Panc1 (cell line): ENCODE measurements around the gene MGA. TPM values are rescaled to one million over a fixed set of nuclear protein-coding genes. Genes with fewer than 3 reads are reported as not detected.

Experiments used
- ATAC-seq: fragments of 200-7000 bp; cut with Tn5 transposase; 2 replicates; pipeline ENCODE4 v1.9.1; 2020; ENCODE audit warnings: mild to moderate bottlenecking, moderate library complexity
- BruUV-seq: library from RNA; stranded (reverse); fragments of 400-500 nt; replicated peaks from 2 replicates; lab custom pipeline; 2021; lab: Mats Ljungman, UMichigan
- CTCF ChIA-PET: fragments of 300-600 bp; sonication (Branson Sonifier 250); formaldehyde crosslinking; loops from one replicate; lab custom pipeline; 2022; ENCODE audit warnings: antibody characterized with exemption; lab: Charles Lee
- POLR2A ChIA-PET: fragments of 300-600 bp; sonication (Branson Sonifier 250); formaldehyde crosslinking; loops from one replicate; lab custom pipeline; 2022; ENCODE audit warnings: antibody characterized with exemption; lab: Charles Lee
- DNase-seq: peaks from one replicate; pipeline ENCODE4 v3.0.0-alpha.2; 2010; ENCODE audit warnings: low read depth, low spot score
- H3K27ac ChIP-seq: 2 replicates; pipeline ENCODE4 v1.5.1; 2011; ENCODE audit warnings: mild to moderate bottlenecking, low read length, inconsistent platforms
- H3K27me3 ChIP-seq: fragments of 200-500 bp; sonication (Bioruptor generic); 2 replicates; pipeline ENCODE4 v1.6.0; 2014; ENCODE audit warnings: low read length, inconsistent platforms; ENCODE audit not compliant: control insufficient read depth, insufficient read depth
- H3K36me3 ChIP-seq: fragments of 200-500 bp; sonication (Bioruptor generic); 2 replicates; pipeline ENCODE4 v1.5.1; 2014; ENCODE audit warnings: inconsistent platforms, mild to moderate bottlenecking, low read length, moderate library complexity; ENCODE audit not compliant: control insufficient read depth, insufficient read depth
- H3K4me1 ChIP-seq: 2 replicates; pipeline ENCODE4 v1.5.1; 2011; ENCODE audit warnings: inconsistent platforms, mild to moderate bottlenecking, low read length, moderate library complexity; ENCODE audit not compliant: control insufficient read depth, insufficient read depth
- H3K4me3 ChIP-seq, 2 experiments: 2 replicates each; pipeline ENCODE4 v1.5.1; 2011 to 2012; ENCODE audit warnings: low read depth in 2 of 2, low read length in 2 of 2, mild to moderate bottlenecking in 2 of 2, inconsistent platforms in 1 of 2, moderate library complexity in 1 of 2
- H3K9me3 ChIP-seq: fragments of 200-500 bp; sonication (Bioruptor generic); 2 replicates; pipeline ENCODE4 v1.5.1; 2014; ENCODE audit warnings: low read depth, mild to moderate bottlenecking, inconsistent platforms, low read length, moderate library complexity; ENCODE audit not compliant: control insufficient read depth, insufficient read depth
- CTCF ChIP-seq: fragments of 450-650 bp; IDR thresholded peaks from 2 replicates; pipeline ENCODE4 v1.5.1; 2017; ENCODE audit warnings: mild to moderate bottlenecking
- POLR2AphosphoS5 ChIP-seq: IDR thresholded peaks from 2 replicates; pipeline ENCODE4 v1.6.1; 2012; ENCODE audit warnings: mild to moderate bottlenecking, low read depth, low read length, moderate library complexity
- REST ChIP-seq, 2 experiments: IDR thresholded peaks; 2 replicates each; pipeline ENCODE4 v1.6.1; 2011 to 2012; ENCODE audit warnings: low read depth in 2 of 2, control low read depth in 1 of 2, low read length in 1 of 2, mild to moderate bottlenecking in 1 of 2, moderate library complexity in 1 of 2; ENCODE audit not compliant: insufficient read depth in 1 of 2
- SIN3A ChIP-seq: IDR thresholded peaks from 2 replicates; pipeline ENCODE4 v1.6.1; 2012; ENCODE audit warnings: low read depth, mild to moderate bottlenecking, low read length, moderate library complexity, borderline replicate concordance; ENCODE audit not compliant: insufficient read depth
- TCF7L2 ChIP-seq: IDR thresholded peaks from 2 replicates; pipeline ENCODE4 v1.6.1; 2011; ENCODE audit warnings: mild to moderate bottlenecking, low read depth, low read length, inconsistent platforms
- in situ Hi-C: cut with HindIII; loops from 2 replicates; pipeline ENCODE4 v1.10.0; 2016; ENCODE audit warnings: low sequenced_read_pairs, low pct_unique_long_range_greater_than_20kb
- intact Hi-C: fragments of 100-400 bp; cut with micrococcal nuclease; formaldehyde crosslinking; loops from one replicate; pipeline ENCODE4 v1.10.0; 2022; ENCODE audit not compliant: unreplicated experiment
- total RNA-seq: library from RNA; stranded (reverse); gene quantifications from one replicate; pipeline ENCODE4 v1.2.1, GENCODE V29; 2021; ENCODE audit not compliant: unreplicated experiment

Gene MGA
- total RNA-seq, 1 experiment from 2014 or later = 43.6 TPM

GRCh38 chr15:41671656-41672648 lies 11.7 kb downstream of the MGA start:
- Histone ChIP-seq H3K27me3 (no peaks in the 10 kb centered on the region), H3K4me1 (peaks cover 31% of the 10 kb centered on the region), H3K27ac (peak overlapping the region; percentile 99), H3K9me3 (no peaks in the 10 kb centered on the region), H3K4me3 (0 out of 4 replicates have a peak overlapping the region, but pooled peaks of 1 of the 2 experiments have one; percentile 12), H3K36me3 (no peaks in the 10 kb centered on the region)
- no TSS peak for BruUV-seq
- POLR2A ChIA-PET = no interaction called here
- CTCF ChIA-PET = interaction anchor here (0.6 kb wide), 1 partner anchor 212 kb away, joined by 4 read pairs; no protein-coding TSS in a partner anchor
- DNase-seq = no peak
- TF ChIP-seq REST (IDR thresholded peaks at IDR 0.05; ENCODE audit: insufficient read depth in 1 of 2, low read depth in 2 of 2, low read length in 1 of 2) (no peak), TCF7L2 (peak; percentile 95), POLR2AphosphoS5 (peak; percentile 53; the same call in 1 of the 2 replicates)
- peak; percentile 99 for ATAC-seq
- in situ Hi-C loops = no loop called here
- intact Hi-C loops = no loop called here

GRCh38 chr15:41675337-41675736 lies 15.1 kb downstream of the MGA start:
- CTCF ChIA-PET = interaction anchor here (0.5 to 0.7 kb wide), 2 partner anchors 71 to 125 kb away, joined by 6 to 8 read pairs; no protein-coding TSS in a partner anchor
- DNase-seq (no peak), ATAC-seq (no peak)
- intact Hi-C loops = no loop called here
- POLR2A ChIA-PET = interaction anchor here (0.7 kb wide), 1 partner anchor 297 kb away, joined by 4 read pairs; no protein-coding TSS in a partner anchor
- Histone ChIP-seq H3K27ac (peak overlapping the region; percentile 68; the same call in 1 of the 2 replicates), H3K9me3 (no peaks in the 10 kb centered on the region), H3K4me1 (peaks cover 25% of the 10 kb centered on the region), H3K27me3 (no peaks in the 10 kb centered on the region), H3K4me3 (no peak overlapping the region), H3K36me3 (no peaks in the 10 kb centered on the region)
- TF ChIP-seq TCF7L2 (no peak), SIN3A (no peak), POLR2AphosphoS5 (no peak), CTCF (no peak), REST (IDR thresholded peaks at IDR 0.05; ENCODE audit: insufficient read depth in 1 of 2, low read depth in 2 of 2, low read length in 1 of 2) (no peak)
- in situ Hi-C loops = no loop called here
- BruUV-seq = no TSS peak
